T-helper 1 cell treated with Interleukin-12 subunit alpha and Interleukin-12 subunit beta and Interleukin-4 antibody, amounts not matched to agents 30 ng/mL and 1 ng/mL, for 36 hours (primary cell): ENCODE results near the gene HMCN2. TPM values are rescaled to one million over a fixed set of nuclear protein-coding genes. Genes with fewer than 3 reads are reported as not detected.

Experiments
- intact Hi-C: fragments of 100-400 bp; cut with micrococcal nuclease; formaldehyde crosslinking; loops from one replicate; pipeline ENCODE4 v1.15.1; 2024
- total RNA-seq: library from RNA; stranded (reverse); gene quantifications from 2 replicates; pipeline ENCODE4 v1.2.3, GENCODE V29; 2022

HMCN2 gene
- total RNA-seq, 1 donor from 2014 or later: not detected

DNA sequence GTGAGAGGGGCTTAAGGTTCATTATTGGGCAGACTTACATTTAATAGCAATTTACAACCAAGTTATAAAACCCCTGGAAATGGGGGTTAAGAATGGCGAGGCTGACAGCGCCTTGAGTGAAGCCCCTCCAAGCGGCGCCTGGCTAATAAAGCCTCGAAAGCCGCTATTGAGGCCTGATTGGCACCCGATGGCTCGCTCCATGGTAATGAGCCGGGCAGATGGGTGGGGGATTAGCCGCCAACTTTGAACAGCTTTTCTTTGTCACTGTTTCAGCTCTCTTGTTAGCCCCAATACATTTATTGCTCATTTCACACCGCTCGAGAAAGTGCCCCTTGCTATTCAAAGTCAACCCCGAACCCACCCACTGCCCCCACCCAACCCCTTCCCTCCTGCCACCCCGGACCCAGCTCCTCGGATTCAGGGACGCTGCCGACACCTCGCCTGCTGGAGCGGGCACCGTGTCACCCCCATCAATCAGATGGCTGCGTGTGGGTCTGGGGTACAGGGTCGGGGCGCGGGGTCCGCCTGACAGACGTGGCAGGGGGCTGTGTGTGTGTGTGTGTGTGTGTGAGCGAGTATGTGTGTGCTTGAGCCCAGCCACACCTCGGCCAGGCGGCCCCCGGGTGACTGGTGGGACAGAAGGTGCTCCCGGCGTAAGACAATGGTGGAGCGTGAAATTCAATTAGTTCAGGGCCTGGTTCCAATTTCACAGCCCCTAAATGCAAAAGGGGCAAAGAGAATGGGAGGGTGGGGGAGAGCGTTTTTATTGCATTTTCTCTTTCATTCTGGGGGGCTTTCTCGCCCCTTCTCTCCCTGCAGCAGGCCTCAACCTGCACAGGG, 213.4 kb downstream of the HMCN2 start:
- intact Hi-C loops: no loop called here

DNA sequence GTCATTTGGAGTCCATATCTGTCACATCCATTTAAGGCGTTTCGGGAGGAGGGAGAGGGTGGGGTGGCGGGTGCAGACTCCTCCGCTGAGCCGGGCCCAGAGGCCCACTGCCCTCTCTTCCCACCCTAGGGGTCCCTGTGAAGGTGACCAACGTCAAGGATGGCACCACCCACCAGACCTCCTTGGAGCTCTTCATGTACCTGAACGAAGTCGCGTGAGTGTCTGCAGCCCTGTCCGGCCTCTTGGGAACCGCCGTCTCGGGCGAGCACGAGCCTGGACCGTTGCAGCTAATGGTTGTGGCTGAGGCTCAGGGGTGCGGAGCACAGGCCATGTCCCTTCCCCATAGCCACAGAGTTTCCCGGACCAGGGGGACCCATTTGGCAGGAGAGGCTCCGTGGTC, 214.0 kb downstream of the HMCN2 start:
- intact Hi-C loops: no loop called here

DNA sequence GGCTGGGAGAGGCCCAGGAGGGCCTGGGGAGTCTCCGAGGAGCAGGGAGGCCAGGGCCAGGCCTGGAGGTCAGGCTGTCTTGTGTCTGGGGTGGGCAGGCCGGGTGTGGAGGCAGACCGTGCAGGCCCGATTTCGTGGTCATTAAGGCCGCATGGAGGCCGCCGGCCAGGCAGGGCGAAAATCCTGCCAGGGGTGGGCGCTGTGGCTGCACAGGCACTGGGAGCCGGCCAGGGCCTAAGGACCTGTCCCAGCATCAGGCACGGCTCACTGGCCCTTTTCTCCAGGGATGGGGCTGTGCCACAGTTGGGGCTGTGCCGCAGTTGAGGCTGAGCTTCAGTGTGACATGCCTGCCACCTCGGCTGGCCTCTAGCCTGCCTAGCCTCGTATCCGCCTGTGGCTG, 215.1 kb downstream of the HMCN2 start:
- intact Hi-C loops: no loop called here

DNA sequence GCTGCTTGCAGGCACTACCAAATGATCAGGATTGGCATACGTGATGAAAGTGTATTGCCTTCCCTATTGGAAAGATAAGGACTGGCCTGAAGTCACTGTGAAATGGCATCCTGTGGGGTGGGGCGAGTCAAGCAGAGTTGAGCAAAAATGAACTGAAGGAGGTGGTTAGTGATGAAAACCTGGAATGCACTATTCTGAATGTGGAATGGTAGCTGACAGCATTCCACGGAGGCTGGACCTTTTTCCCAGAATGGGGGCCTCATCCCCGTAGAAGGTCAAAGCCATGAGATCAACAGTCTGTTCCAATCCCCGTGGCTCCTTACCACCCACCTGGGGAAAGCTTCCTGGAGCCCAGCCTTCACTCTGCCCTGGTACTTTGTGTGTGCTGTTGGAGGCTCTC, 216.9 kb downstream of the HMCN2 start:
- intact Hi-C loops: no loop called here

DNA sequence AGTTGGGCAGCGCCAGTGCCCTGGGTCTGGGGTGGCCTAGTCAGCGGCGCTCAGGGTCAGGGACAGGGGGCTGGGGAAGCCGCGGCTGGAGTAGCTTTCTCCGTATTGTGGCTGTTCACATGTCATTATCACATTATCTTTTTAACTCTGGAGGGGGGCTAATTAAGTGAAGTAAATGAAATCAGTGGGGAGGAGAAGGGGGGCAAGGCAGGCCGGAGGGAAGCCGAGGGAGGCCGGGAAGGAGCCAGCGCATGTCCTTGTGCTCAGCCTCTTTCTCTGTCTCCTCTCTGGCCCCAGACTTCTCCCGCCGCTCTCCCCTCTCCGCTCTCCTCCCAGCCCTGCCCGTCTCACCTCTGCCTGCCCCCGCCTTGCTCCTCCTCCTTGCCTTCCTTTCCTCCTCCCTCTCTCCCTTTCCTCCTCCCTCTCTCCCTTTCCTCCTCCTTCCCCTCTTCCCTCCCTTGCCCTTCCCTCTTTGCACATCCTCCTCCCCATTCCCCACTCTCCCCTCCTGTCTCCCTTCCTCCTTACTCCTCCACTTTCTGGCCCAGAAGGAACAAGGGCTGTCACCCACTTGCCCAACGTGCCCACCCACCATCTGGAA, 217.9 kb downstream of the HMCN2 start:
- intact Hi-C loops: no loop called here

Other genes with a start within 250 kb of the HMCN2 start
- gene FNBP1, start 222.6 kb upstream of the HMCN2 start, total RNA-seq: 157 and 161 TPM in 2 replicates
- gene GPR107, start 211.9 kb upstream of the HMCN2 start, total RNA-seq: 24.4 and 25.3 TPM in 2 replicates
- 0.49 and 1.0 TPM in 2 replicates for gene NCS1, start 93.4 kb upstream of the HMCN2 start, total RNA-seq
- 3.2 and 8.0 TPM in 2 replicates for gene ASS1, start 179.2 kb downstream of the HMCN2 start, total RNA-seq